SK-N-MC (cell line): ENCODE results near the gene SMIM41.

ENCODE experiments used
- DNase-seq: peaks from one replicate; pipeline ENCODE4 v3.0.0-alpha.2; 2011; ENCODE audit warnings: low read depth, low spot score
- H3K27ac ChIP-seq: fragments of 200-600 bp; sonication (generic); 2 replicates; pipeline ENCODE4 v1.5.1; 2016; ENCODE audit warnings: mixed run types
- H3K36me3 ChIP-seq: fragments of 200-600 bp; sonication (generic); 2 replicates; pipeline ENCODE4 v1.6.1; 2017; ENCODE audit warnings: antibody characterized with exemption, low read length, mixed read lengths; ENCODE audit not compliant: insufficient read depth
- H3K4me3 ChIP-seq: fragments of 200-600 bp; sonication (generic); 2 replicates; pipeline ENCODE4 v1.5.1; 2016
- H3K9ac ChIP-seq: fragments of 200-600 bp; sonication (generic); 2 replicates; pipeline ENCODE4 v1.8.0; 2017; ENCODE audit warnings: mixed run types, mixed read lengths; ENCODE audit not compliant: insufficient read length
- H3K9me3 ChIP-seq: fragments of 200-600 bp; sonication (generic); 2 replicates; pipeline ENCODE4 v1.6.1; 2017; ENCODE audit warnings: low read depth, mild to moderate bottlenecking, antibody characterized with exemption, low read length, moderate library complexity, mixed read lengths
- EZH2 ChIP-seq: fragments of 200-600 bp; sonication (generic); IDR thresholded peaks from one replicate; pipeline ENCODE4 v1.6.1; 2017; ENCODE audit warnings: antibody characterized with exemption
- FOXP2 ChIP-seq: optimal IDR thresholded peaks from 2 replicates; pipeline ENCODE3; 2011; ENCODE audit warnings: mild to moderate bottlenecking, moderate library complexity; ENCODE audit not compliant: insufficient read depth; ENCODE audit errors: extremely low read length, control extremely low read depth
- POLR2AphosphoS5 ChIP-seq: IDR thresholded peaks from 2 replicates; pipeline ENCODE4 v1.6.1; 2012; ENCODE audit warnings: mild to moderate bottlenecking, low read depth, low read length, borderline replicate concordance

SMIM41 gene

DNA sequence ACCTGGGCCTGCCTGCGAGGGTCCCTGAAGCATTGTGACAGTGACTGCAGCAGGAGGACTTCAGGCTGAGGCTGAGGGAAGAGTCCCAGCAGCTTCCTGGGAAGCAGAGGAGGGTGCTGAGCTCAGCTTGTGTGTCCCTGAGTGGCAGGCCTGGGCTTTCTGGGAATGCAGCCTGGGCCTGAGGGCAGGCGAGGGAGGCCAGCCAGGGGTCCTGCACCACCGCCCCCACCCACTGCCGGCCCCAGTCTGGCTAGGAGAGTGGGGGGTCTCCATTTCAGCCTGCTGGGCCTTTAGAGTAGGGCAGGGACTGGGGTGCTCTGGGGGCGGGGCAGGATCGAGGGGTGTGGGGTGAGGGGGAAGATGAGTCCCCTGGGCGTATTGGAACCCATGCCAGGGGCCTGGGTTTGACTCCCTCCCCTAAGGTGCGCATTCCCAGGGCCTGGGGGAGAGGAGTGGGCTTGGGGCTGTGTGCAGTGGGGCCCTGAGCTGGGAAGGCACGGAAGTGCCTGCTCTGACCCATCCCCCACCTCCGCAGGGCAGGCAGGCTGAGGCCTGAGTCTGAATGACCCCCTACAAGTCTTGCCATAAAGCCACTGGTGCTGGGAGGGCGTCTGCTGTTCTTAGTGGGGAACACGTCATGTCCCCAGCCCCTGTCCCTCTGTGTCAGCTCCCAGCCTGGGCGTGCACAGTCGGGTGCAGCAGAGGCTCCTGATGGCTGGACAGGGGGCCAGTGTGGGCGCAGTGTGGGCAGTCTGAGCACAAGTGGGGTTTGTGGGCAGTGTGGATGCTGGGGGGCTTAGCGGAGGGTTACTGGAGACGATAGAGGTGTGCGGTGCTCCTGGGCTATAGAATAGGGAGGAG, 66.0 kb downstream of the SMIM41 start:
- DNase-seq, result no peak
- no peak overlapping the region for H3K27ac ChIP-seq
- H3K36me3 ChIP-seq, result no peaks in the 10 kb centered on the region
- no peak for TF ChIP-seq POLR2AphosphoS5
- H3K9ac ChIP-seq, result no peak overlapping the region
- no peak overlapping the region for H3K4me3 ChIP-seq
- no peaks in the 10 kb centered on the region for H3K9me3 ChIP-seq

DNA sequence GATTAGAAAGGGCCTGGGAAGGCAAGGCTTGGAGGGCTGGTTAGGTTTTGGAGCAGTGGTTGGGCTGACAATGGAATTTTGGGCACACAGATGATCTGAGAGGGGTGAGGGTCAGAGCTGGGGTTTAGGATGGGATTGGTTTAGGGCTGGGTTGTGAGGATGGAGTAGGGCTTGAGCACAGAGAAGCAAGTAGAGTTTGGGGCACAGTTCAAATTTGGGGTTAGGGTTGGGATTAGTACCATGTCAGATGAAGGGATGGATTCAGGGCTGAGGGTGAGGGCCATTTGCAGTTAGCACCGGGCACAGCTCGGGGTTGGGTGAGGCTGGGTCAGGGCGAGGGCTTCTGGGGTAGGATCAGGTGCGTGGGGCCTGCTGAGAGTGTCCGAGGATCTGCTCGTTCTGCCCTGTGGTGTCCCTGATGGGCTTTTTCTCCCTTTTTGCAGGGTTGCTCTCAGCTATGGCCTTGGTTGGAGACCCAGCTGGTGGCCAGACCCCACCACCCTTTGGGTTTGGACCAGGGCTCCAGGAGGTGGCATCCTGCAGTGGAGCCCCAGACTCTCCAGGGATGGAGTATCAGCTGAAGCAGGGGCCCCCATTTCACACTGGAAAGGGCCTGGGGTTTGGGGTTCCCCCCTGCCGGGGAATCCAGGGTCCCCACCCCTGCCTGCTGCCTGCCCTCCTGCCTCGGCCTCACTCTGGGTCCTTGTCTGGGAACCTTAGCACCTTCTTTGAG, 66.8 kb downstream of the SMIM41 start:
- DNase-seq, result no peak
- Histone ChIP-seq H3K36me3 (no peaks in the 10 kb centered on the region), H3K27ac (no peak overlapping the region), H3K9me3 (no peaks in the 10 kb centered on the region), H3K4me3 (no peak overlapping the region), H3K9ac (no peak overlapping the region)
- TF ChIP-seq EZH2, result no peak
- TF ChIP-seq POLR2AphosphoS5, result no peak
- TF ChIP-seq FOXP2, result no peak

DNA sequence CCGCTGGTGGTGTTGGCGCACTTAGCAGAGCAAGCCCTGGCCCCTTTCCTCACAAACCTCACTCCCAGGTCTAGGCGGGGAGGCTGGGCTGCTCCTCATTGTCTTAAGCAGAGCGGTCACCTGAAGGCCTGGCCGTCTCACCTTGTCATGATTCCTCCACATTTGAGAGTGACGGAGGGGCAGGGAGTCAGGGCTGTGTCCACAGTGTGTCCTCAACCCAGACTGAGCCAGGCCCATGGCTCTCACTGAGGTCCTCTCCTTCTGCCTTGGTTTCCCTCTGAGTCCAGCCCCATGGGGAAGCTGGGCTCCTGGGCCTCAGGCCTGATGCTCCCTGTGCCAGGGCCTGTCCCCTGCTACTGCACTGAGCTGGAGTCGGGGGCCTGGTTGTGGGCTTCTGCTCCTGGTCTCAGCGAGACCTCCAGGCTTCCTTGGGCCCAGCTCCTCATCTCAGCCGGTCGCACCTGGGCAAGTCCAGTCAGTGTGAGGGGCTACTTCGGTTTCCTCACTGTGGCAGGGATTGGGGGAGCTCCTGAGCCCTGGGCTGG, 67.4 kb downstream of the SMIM41 start:
- DNase-seq, result no peak
- Histone ChIP-seq H3K9me3 (no peaks in the 10 kb centered on the region), H3K27ac (no peak overlapping the region), H3K9ac (no peak overlapping the region), H3K36me3 (no peaks in the 10 kb centered on the region), H3K4me3 (no peak overlapping the region)
- no peak for TF ChIP-seq EZH2
- TF ChIP-seq POLR2AphosphoS5, result no peak
- no peak for TF ChIP-seq FOXP2

DNA sequence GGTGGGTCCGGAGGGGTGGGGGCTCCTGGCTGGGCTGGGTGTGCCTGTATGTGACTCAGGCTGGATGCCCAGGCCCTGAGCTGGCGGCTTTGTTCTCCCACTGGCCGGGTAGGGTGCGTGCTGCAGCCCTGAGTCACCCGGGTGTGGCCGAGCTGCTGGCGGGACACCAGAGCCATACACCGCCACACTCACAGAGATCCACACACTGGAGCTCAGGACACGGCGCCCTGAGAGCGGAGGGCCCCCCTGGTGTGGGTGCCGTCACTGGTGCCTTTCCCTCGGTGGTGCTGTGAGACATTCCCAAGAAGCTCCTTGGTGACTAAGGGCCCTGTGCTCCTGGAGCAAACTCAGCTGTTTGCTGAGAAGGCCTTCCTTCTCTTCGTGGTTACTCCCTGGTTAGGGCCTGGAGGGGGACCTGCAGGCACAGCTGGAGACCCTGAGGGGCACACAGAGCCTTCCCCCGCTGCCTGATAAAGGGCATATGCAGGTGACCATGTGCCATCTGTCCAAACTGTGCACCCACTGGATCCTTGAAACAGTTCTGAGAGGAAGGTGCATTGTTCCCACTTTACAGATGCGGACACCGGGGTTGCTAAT, 68.0 kb downstream of the SMIM41 start:
- TF ChIP-seq FOXP2, result no peak
- TF ChIP-seq EZH2, result no peak
- TF ChIP-seq POLR2AphosphoS5, result no peak
- no peaks in the 10 kb centered on the region for H3K36me3 ChIP-seq
- DNase-seq, result no peak
- 0 out of 2 replicates have a peak overlapping the region, but pooled peaks have one; percentile 19 for H3K27ac ChIP-seq
- H3K9me3 ChIP-seq, result no peaks in the 10 kb centered on the region
- no peak overlapping the region for H3K4me3 ChIP-seq
- H3K9ac ChIP-seq, result no peak overlapping the region

DNA sequence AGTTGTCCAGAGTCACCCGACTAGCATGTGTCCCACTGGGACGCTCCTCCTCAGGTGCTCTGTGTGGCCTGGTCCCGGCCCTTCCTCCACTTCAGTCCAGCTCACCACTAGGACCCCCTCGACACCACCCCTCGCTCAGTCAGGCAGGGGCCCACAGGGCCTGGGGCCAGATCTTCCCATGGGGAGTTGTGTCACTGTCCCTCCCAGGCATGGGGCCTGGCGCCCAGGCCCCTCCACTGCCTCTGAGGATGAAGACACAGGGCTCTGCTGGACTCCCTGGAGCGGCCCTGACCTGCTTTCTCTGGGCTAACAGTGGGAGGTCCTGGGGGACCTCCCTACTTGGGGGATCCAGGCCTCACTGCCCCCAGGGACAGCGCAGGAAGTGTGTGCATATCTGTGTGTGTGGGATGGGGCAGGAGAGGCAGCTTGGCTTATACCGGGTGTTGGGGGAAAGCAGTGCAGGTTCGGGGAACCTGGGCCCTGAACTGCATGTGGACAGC, 68.5 kb downstream of the SMIM41 start:
- H3K9me3 ChIP-seq, result no peaks in the 10 kb centered on the region
- H3K4me3 ChIP-seq, result no peak overlapping the region
- TF ChIP-seq POLR2AphosphoS5, result no peak
- no peak for TF ChIP-seq EZH2
- TF ChIP-seq FOXP2, result no peak
- no peak overlapping the region for H3K9ac ChIP-seq
- no peak for DNase-seq
- H3K36me3 ChIP-seq, result no peaks in the 10 kb centered on the region
- no peak overlapping the region for H3K27ac ChIP-seq

DNA sequence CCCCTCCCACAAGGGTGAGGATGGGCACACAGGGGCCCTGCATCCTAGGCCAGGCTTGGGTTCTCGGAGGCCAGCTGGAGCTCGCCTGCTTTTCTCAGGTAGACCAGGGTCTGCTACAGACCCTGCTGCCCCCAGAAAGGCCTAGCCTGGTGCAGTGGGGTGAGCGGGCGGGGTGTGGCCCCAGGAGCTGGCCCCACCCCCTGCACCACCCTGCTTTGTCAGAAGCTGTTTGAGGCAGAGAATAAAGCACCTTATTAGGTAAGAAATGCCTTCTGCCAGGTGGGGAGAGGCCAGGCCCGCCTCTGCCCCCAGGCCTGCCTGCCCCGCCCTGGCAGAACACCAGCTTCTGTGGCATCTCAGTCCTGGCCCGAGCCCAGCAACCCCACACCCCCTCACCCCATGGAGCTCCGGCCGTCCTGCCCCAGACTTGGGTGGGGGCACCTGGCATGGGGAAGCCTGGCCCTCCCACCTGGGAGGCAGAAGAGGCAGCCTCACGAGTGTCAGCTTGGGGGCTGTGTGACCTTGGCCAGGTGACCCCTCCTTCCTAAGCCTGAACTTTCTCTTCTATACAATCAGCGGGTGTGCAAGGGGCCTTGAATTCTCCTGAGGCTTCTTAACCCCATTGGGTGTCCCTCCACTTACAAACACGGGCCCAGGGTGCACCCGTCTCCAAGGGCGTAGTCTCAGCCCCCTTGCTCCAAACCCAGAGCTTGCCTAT, 69.1 kb downstream of the SMIM41 start:
- Histone ChIP-seq H3K4me3 (no peak overlapping the region), H3K9ac (no peak overlapping the region), H3K27ac (no peak overlapping the region), H3K9me3 (no peaks in the 10 kb centered on the region), H3K36me3 (no peaks in the 10 kb centered on the region)
- DNase-seq, result no peak
- no peak for TF ChIP-seq POLR2AphosphoS5
- no peak for TF ChIP-seq EZH2
- TF ChIP-seq FOXP2, result no peak

DNA sequence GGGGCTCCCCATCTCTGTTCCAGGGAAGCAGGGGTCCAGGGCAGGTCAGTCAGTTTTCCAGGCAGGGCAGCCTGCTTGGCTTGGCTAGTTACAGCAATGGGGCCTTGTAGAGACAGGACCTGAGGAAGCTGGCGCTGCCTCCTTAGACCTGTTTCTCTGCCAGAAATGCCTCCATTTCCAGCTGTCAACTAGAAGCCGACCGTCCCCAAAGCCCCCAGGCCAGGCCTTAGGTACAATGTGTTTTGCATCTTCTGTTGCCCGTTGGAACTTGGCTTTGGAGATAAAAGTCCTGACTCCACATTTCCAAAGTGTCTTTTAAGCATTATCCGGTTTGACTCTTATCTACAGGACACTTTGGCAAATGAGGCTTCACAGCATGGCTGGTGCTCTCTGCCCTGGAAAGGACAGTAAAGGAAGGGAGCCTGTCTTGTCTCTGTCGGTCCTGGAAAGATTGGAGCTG, 69.7 kb downstream of the SMIM41 start:
- no peak overlapping the region for H3K27ac ChIP-seq
- DNase-seq, result no peak
- H3K9ac ChIP-seq, result no peak overlapping the region
- no peak overlapping the region for H3K4me3 ChIP-seq
- TF ChIP-seq POLR2AphosphoS5, result no peak
- no peak for TF ChIP-seq EZH2
- TF ChIP-seq FOXP2, result no peak
- no peaks in the 10 kb centered on the region for H3K9me3 ChIP-seq
- no peaks in the 10 kb centered on the region for H3K36me3 ChIP-seq

DNA sequence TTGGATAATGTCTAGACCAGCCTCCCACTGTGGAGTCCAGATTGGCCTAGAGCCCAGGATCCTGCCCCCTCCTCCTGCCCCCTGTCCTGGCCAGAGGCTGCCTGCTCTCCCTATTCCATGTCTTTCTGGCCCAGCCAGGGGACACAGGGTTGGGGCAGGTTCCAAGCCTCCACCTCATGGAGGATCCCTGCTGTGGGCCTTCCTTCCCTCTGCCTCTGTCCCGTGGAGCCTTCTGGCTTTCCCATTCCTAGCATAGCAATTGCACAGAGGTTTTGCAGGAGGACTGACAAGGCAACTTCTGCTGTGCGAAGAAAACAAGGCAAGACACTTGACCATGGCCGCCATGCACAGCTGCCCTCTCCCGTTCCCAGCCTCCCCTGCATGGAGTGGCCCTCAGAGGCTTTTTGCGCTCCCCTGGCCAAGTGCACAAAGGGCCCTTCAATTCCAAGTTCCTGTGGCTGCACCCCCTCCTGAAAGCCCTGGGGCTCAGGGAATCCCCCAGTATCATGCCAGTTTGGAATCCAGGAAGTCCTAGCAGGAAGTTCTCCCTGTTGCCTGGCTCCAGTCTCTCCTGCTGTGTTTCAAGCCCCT, 70.2 kb downstream of the SMIM41 start:
- H3K9me3 ChIP-seq, result no peaks in the 10 kb centered on the region
- no peaks in the 10 kb centered on the region for H3K36me3 ChIP-seq
- no peak for DNase-seq
- no peak overlapping the region for H3K4me3 ChIP-seq
- TF ChIP-seq EZH2 (no peak), FOXP2 (no peak), POLR2AphosphoS5 (no peak)
- H3K9ac ChIP-seq, result no peak overlapping the region
- H3K27ac ChIP-seq, result no peak overlapping the region
